Activated B cell treated with CpG ODN at 0.5 μM for 24 hours (primary cell): ENCODE data around the gene LIN9. TPM values are rescaled to one million over a fixed set of nuclear protein-coding genes. Genes with fewer than 3 reads are reported as not detected.

Source experiments
- ATAC-seq: fragments of 200-7000 bp; cut with Tn5 transposase; one replicate; pipeline ENCODE4 v1.10.0; 2021; ENCODE audit warnings: low read depth, mild to moderate bottlenecking, moderate library complexity
- CTCF ChIA-PET: fragments of 350-600 bp; sonication (Branson Sonifier 250); formaldehyde crosslinking; loops from one replicate; lab custom pipeline; 2021; ENCODE audit warnings: antibody characterized with exemption; lab: Charles Lee
- POLR2A ChIA-PET: fragments of 350-600 bp; sonication (Branson Sonifier 250); formaldehyde crosslinking; loops from one replicate; lab custom pipeline; 2021; ENCODE audit warnings: antibody characterized with exemption; lab: Charles Lee
- DNase-seq: peaks from one replicate; pipeline ENCODE4 v3.0.0; 2022
- H3K27ac Mint-ChIP-seq: one replicate; pipeline ENCODE4 v1.8.0; 2020; ENCODE audit warnings: mixed read lengths
- H3K27me3 Mint-ChIP-seq: one replicate; pipeline ENCODE4 v1.8.0; 2021; ENCODE audit warnings: mixed read lengths
- H3K36me3 Mint-ChIP-seq: one replicate; pipeline ENCODE4 v1.8.0; 2021; ENCODE audit warnings: low read depth, mixed read lengths
- H3K4me1 Mint-ChIP-seq: one replicate; pipeline ENCODE4 v1.8.0; 2021; ENCODE audit warnings: mixed read lengths
- H3K4me3 Mint-ChIP-seq: one replicate; pipeline ENCODE4 v1.8.0; 2020; ENCODE audit warnings: mild to moderate bottlenecking, mixed read lengths
- H3K9me3 Mint-ChIP-seq: one replicate; pipeline ENCODE4 v1.8.0; 2020; ENCODE audit warnings: mixed read lengths
- intact Hi-C: fragments of 100-400 bp; cut with micrococcal nuclease; formaldehyde crosslinking; loops from one replicate; pipeline ENCODE4 v1.15.1; 2024
- total RNA-seq: library from RNA; stranded (reverse); gene quantifications from 2 replicates; pipeline ENCODE4 v1.2.3, GENCODE V29; 2022
- TF ChIP-seq, protein P1 (sequence below): fragments of 200-600 bp; IDR thresholded peaks from one replicate; pipeline ENCODE4 v1.8.0; 2022; ENCODE audit warnings: antibody characterized with exemption, mild to moderate bottlenecking

LIN9 gene
- total RNA-seq, 1 donor from 2014 or later, result 4.5 TPM

DNA sequence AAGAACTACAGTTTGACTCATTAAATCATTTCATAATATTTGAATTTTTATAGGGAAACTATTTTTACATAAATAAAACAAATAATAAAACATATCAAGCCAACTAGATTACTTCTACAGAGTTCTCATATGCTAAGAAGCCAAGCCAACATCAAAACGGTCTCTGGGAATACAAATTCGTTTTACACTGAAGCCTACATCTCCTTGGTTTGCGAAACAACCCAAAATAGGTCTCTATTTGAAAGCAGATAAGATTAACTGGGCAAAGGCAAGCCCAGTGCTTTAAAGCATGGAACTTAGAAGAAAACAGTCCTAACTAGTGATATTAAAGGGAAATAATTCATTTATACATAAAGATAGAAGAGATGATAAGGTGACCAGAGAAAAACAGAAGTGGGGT, 60.2 kb downstream of the LIN9 start:
- intact Hi-C loops, result no loop called here
- ChIA-PET POLR2A (no interaction called here), CTCF (no interaction called here)
- no peak overlapping the region for H3K27ac Mint-ChIP-seq
- ATAC-seq (no peak), DNase-seq (no peak)
- no peaks in the 10 kb centered on the region for H3K9me3 Mint-ChIP-seq
- H3K4me3 Mint-ChIP-seq, result no peak overlapping the region
- H3K36me3 Mint-ChIP-seq, result peaks cover 23% of the 10 kb centered on the region
- TF ChIP-seq, protein P1, sequence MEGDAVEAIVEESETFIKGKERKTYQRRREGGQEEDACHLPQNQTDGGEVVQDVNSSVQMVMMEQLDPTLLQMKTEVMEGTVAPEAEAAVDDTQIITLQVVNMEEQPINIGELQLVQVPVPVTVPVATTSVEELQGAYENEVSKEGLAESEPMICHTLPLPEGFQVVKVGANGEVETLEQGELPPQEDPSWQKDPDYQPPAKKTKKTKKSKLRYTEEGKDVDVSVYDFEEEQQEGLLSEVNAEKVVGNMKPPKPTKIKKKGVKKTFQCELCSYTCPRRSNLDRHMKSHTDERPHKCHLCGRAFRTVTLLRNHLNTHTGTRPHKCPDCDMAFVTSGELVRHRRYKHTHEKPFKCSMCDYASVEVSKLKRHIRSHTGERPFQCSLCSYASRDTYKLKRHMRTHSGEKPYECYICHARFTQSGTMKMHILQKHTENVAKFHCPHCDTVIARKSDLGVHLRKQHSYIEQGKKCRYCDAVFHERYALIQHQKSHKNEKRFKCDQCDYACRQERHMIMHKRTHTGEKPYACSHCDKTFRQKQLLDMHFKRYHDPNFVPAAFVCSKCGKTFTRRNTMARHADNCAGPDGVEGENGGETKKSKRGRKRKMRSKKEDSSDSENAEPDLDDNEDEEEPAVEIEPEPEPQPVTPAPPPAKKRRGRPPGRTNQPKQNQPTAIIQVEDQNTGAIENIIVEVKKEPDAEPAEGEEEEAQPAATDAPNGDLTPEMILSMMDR, result no peak
- H3K27me3 Mint-ChIP-seq, result no peaks in the 10 kb centered on the region
- H3K4me1 Mint-ChIP-seq, result peaks cover 10% of the 10 kb centered on the region

DNA sequence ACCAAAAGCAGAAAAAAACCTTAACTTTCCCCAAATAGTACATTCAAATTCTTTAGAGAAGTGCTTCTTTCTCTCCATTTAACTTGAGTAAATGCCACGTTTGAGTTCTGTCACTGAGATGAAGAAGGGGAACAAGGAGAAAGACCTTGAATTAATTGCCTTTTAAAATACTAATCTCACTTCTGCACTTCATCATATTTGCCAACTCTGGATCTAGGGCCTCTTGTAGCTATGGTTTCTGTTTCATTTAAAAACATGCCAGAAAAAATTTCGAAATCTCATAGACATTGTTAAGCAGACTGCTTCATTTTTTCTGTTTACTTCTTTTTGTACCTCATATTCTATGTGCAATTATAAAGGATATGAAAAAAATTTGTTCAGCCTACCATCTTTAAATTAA, 60.9 kb downstream of the LIN9 start:
- Mint-ChIP-seq H3K27me3 (no peaks in the 10 kb centered on the region), H3K36me3 (peaks cover 23% of the 10 kb centered on the region), H3K9me3 (no peaks in the 10 kb centered on the region), H3K4me3 (no peak overlapping the region), H3K27ac (no peak overlapping the region), H3K4me1 (peaks cover 10% of the 10 kb centered on the region)
- DNase-seq (no peak), ATAC-seq (no peak)
- CTCF ChIA-PET, result no interaction called here
- TF ChIP-seq, protein P1, result no peak
- POLR2A ChIA-PET, result no interaction called here
- intact Hi-C loops, result no loop called here

DNA sequence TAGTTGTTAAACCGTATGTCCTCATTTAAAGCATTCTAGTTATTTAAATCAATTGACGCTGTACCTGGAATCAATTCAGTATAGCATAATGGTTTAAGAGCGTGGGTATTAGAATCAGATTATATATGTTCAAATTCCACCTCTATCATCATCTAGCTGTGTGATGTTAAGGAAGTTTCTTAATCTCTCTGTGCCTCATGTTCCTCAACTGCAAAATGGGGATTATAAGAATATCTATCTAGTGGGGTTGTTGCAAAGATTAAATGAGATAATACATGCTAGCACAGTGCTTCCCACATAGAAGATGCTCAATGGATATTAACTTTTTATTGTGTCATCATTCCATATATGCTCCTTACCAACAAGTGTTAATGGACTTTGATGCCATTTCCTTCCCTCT, 69.5 kb downstream of the LIN9 start:
- ChIA-PET POLR2A (no interaction called here), CTCF (no interaction called here)
- Mint-ChIP-seq H3K4me1 (no peaks in the 10 kb centered on the region), H3K27ac (no peak overlapping the region), H3K36me3 (peaks cover 15% of the 10 kb centered on the region), H3K9me3 (no peaks in the 10 kb centered on the region), H3K4me3 (no peak overlapping the region), H3K27me3 (no peaks in the 10 kb centered on the region)
- TF ChIP-seq, protein P1, result no peak
- intact Hi-C loops, result no loop called here
- DNase-seq (no peak), ATAC-seq (no peak)

DNA sequence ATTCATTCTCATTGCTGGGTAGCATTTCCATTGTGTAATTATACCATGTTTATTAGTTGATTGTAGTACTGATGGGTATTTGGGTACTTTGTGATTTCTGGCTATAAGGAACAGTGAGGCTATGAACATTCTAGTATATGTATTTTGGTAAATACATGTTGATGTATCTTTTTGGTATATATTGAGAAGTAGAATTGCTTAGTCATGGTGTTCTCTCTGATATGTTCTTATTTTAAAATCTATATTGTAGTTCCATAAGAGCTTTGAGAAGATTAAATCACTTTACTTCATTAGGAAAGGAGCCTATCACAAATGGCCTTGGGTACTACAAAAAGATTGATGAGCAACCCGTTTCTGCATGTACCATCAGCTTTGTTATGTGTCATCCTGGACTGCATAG, 72.1 kb downstream of the LIN9 start:
- CTCF ChIA-PET, result no interaction called here
- intact Hi-C loops, result no loop called here
- ATAC-seq, result no peak

DNA sequence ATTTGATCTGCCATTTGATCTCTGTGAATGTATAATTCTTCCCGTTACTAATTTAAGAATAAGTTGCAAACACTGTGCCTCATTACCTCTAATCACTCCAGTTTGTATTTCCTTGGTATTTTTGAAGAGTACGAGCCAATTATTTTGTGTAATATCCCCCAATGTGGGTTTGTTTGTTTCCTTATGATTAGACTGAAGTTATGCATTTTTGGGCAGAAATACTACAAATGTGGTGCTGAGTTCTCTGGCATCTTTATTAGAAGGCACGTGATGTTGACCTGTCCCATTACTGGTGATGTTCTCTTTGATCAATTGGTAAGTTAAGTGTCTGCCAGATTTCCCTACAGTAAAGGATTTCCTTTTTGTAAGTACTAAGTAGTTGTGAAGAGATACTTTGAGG, 75.2 kb downstream of the LIN9 start:
- Mint-ChIP-seq H3K4me3 (no peak overlapping the region), H3K27me3 (no peaks in the 10 kb centered on the region), H3K36me3 (peaks cover 17% of the 10 kb centered on the region), H3K27ac (no peak overlapping the region), H3K9me3 (no peaks in the 10 kb centered on the region), H3K4me1 (peaks cover 9% of the 10 kb centered on the region)
- ChIA-PET POLR2A (no interaction called here), CTCF (interaction anchor here (1.1 to 1.2 kb wide), 2 partner anchors 10 to 109 kb away, joined by 3 read pairs; partner anchors contain the start of gene MIXL1)
- DNase-seq (no peak), ATAC-seq (no peak)
- intact Hi-C loops, result no loop called here
- TF ChIP-seq, protein P1, result no peak

More for the DNA sequence above, 72.1 kb downstream of the LIN9 start:
- Mint-ChIP-seq H3K27ac (no peak overlapping the region), H3K4me1 (peaks cover 9% of the 10 kb centered on the region), H3K9me3 (no peaks in the 10 kb centered on the region), H3K4me3 (no peak overlapping the region), H3K27me3 (no peaks in the 10 kb centered on the region), H3K36me3 (peaks cover 14% of the 10 kb centered on the region)
- POLR2A ChIA-PET, result interaction anchor here (0.7 kb wide), 1 partner anchor 259 kb away, joined by 11 read pairs; no protein-coding TSS in a partner anchor
- no peak for DNase-seq
- TF ChIP-seq, protein P1, result no peak
